ENCODE results near the gene NEU1. TPM values are rescaled to one million over a fixed set of nuclear protein-coding genes. Genes with fewer than 3 reads are reported as not detected.

NEU1 gene
- total RNA-seq, 1 donor from 2014 or later = 74.8 TPM

GRCh38 chr6:31892821-31893220 lies 30.2 kb upstream of the NEU1 start:
- Mint-ChIP-seq H3K27me3 (ENCODE audit: unreplicated experiment) (no peaks in the 10 kb centered on the region), H3K4me3 (ENCODE audit: unreplicated experiment) (no peak overlapping the region), H3K9me3 (ENCODE audit: unreplicated experiment) (no peaks in the 10 kb centered on the region), H3K27ac (ENCODE audit: unreplicated experiment) (no peak overlapping the region), H3K4me1 (ENCODE audit: unreplicated experiment) (peaks cover 5% of the 10 kb centered on the region), H3K36me3 (ENCODE audit: unreplicated experiment) (peaks cover 23% of the 10 kb centered on the region)
- DNase-seq (ENCODE audit: extremely low spot score, unreplicated experiment) = no peak
- TF ChIP-seq CTCF (IDR thresholded peaks at IDR 0.05) = no peak

DNA sequence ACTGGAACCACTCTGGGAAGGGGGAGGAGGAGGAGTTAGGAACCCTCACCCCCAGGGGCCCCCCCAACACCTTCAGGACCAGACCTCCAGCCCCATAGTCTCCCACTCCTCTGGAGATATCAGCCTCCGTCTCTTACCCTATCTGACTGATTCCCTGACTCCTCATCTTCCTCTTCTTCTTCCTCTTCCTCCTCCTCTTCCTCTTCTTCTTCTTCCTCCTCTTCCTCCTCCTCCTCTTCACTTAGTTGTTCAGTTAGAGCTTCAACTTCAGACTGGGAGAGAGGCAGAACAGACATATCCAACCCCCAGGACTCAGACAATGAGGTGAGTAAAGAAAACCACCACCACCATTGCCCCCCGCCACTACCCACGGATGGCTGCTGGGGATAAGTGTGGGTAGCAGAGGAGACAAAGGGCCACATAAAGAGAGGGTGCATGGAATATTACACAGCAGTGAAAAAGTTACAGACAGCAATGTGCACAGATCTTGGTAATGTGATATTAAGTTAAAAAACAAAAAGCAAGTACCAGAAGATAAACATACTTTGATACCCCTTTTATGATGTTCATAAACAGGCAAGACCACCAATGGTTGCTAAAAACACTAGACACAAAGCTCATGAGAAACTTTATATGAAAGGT lies 26.8 kb upstream of the NEU1 start:
- Mint-ChIP-seq H3K36me3 (ENCODE audit: unreplicated experiment) (peaks cover 33% of the 10 kb centered on the region), H3K9me3 (ENCODE audit: unreplicated experiment) (no peaks in the 10 kb centered on the region), H3K4me3 (ENCODE audit: unreplicated experiment) (no peak overlapping the region), H3K27me3 (ENCODE audit: unreplicated experiment) (no peaks in the 10 kb centered on the region), H3K4me1 (ENCODE audit: unreplicated experiment) (no peaks in the 10 kb centered on the region), H3K27ac (ENCODE audit: unreplicated experiment) (no peak overlapping the region)
- no peak for TF ChIP-seq CTCF (IDR thresholded peaks at IDR 0.05)
- DNase-seq (ENCODE audit: extremely low spot score, unreplicated experiment) = no peak

- Mint-ChIP-seq H3K4me3 (ENCODE audit: unreplicated experiment) (no peak overlapping the region), H3K4me1 (ENCODE audit: unreplicated experiment) (no peaks in the 10 kb centered on the region), H3K9me3 (ENCODE audit: unreplicated experiment) (no peaks in the 10 kb centered on the region), H3K27ac (ENCODE audit: unreplicated experiment) (no peak overlapping the region), H3K27me3 (ENCODE audit: unreplicated experiment) (no peaks in the 10 kb centered on the region), H3K36me3 (ENCODE audit: unreplicated experiment) (peaks cover 33% of the 10 kb centered on the region)
- DNase-seq (ENCODE audit: extremely low spot score, unreplicated experiment) = no peak
- TF ChIP-seq CTCF (IDR thresholded peaks at IDR 0.05) = peak; percentile 74
These were observed 25.9 kb upstream of the NEU1 start for GRCh38 chr6:31888276-31889258.

- no peak overlapping the region for H3K27ac Mint-ChIP-seq (ENCODE audit: unreplicated experiment)
- no peak overlapping the region for H3K4me3 Mint-ChIP-seq (ENCODE audit: unreplicated experiment)
- no peaks in the 10 kb centered on the region for H3K27me3 Mint-ChIP-seq (ENCODE audit: unreplicated experiment)
These were observed 24.8 kb upstream of the NEU1 start for GRCh38 chr6:31887173-31888007.

More at GRCh38 chr6:31887173-31888007, 24.8 kb upstream of the NEU1 start:
- Mint-ChIP-seq H3K4me1 (ENCODE audit: unreplicated experiment) (no peaks in the 10 kb centered on the region), H3K36me3 (ENCODE audit: unreplicated experiment) (peaks cover 31% of the 10 kb centered on the region), H3K9me3 (ENCODE audit: unreplicated experiment) (no peaks in the 10 kb centered on the region)
- no peak for TF ChIP-seq CTCF (IDR thresholded peaks at IDR 0.05)
- no peak for DNase-seq (ENCODE audit: extremely low spot score, unreplicated experiment)

Data from osteocyte (in vitro differentiated cells).